MCF 10A (cell line): ENCODE results near the gene SF3B2. TPM values are rescaled to one million over a fixed set of nuclear protein-coding genes. Genes with fewer than 3 reads are reported as not detected.

Experiments used
- BruUV-seq: library from RNA; stranded (reverse); fragments of 400-500 nt; replicated peaks from 2 replicates; lab custom pipeline; 2021; lab: Mats Ljungman, UMichigan
- CTCF ChIA-PET: fragments of 300-600 bp; sonication (Branson Sonifier 250); formaldehyde crosslinking; extraction: SDS; loops from one replicate; lab custom pipeline; 2021; ENCODE audit warnings: antibody characterized with exemption, inconsistent platforms; lab: Yijun Ruan, JAX
- POLR2A ChIA-PET: fragments of 300-600, 350-650 bp; sonication (Branson Sonifier 250); formaldehyde crosslinking; extraction: SDS; loops from one replicate; lab custom pipeline; 2020; ENCODE audit warnings: antibody characterized with exemption, inconsistent platforms; lab: Yijun Ruan, JAX
- DNase-seq: peaks from one replicate; pipeline ENCODE4 v3.0.0-alpha.2; 2018; ENCODE audit not compliant: unreplicated experiment
- H3K27ac Mint-ChIP-seq: one replicate; pipeline ENCODE4 v1.8.0; 2022; ENCODE audit warnings: mild to moderate bottlenecking, low read depth, mixed read lengths; ENCODE audit not compliant: unreplicated experiment
- H3K27me3 Mint-ChIP-seq: one replicate; pipeline ENCODE4 v1.8.0; 2022; ENCODE audit warnings: mixed read lengths; ENCODE audit not compliant: insufficient read depth, unreplicated experiment
- H3K36me3 Mint-ChIP-seq: one replicate; pipeline ENCODE4 v1.8.0; 2022; ENCODE audit warnings: mild to moderate bottlenecking, moderate library complexity, mixed read lengths; ENCODE audit not compliant: insufficient read depth, unreplicated experiment
- H3K4me1 Mint-ChIP-seq: one replicate; pipeline ENCODE4 v1.8.0; 2022; ENCODE audit warnings: mixed read lengths; ENCODE audit not compliant: insufficient read depth, unreplicated experiment
- H3K4me3 Mint-ChIP-seq: one replicate; pipeline ENCODE4 v1.8.0; 2022; ENCODE audit warnings: mild to moderate bottlenecking, moderate library complexity, mixed read lengths; ENCODE audit not compliant: unreplicated experiment
- H3K9me3 Mint-ChIP-seq: one replicate; pipeline ENCODE4 v1.8.0; 2022; ENCODE audit warnings: mixed read lengths; ENCODE audit not compliant: unreplicated experiment
- CTCF ChIP-seq: fragments of 200-600 bp; IDR thresholded peaks from one replicate; pipeline ENCODE4 v1.8.0; 2022; ENCODE audit warnings: antibody characterized with exemption, mild to moderate bottlenecking; ENCODE audit not compliant: unreplicated experiment
- intact Hi-C: fragments of 100-400 bp; cut with micrococcal nuclease; formaldehyde crosslinking; loops from 2 replicates; pipeline ENCODE4 v1.14.1; 2022
- total RNA-seq: library from RNA; stranded (reverse); gene quantifications from 2 replicates; pipeline ENCODE4 v1.2.3, GENCODE V29; 2022

SF3B2 gene
- total RNA-seq, 1 experiment from 2014 or later, result 241 TPM

DNA sequence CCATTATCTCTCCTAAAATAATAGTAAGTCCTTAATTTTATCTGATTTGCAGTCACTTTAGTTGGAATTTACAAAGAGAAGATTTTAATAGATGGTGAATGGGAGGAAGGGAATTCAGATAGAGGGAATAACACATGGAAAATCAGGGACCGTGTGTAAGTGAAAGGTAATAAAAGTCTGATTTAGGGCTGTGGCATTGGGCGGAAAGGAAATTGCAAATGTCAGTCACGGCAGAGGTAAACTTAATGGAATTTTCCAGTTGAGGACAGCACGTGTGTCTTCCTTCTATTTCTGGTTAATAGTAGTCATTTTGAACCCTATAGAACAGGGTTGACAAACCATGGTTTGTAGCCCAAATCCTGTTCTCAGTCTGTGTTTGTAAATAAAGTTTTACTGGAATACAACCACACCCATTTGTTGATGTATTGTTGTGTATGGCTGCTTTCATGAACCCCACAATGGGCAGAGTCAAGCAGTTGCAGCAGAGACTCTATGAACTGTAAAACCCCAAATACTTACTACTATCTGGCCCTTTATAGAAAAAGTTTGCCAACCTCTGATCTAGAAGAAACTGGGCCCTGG, 52.0 kb downstream of the SF3B2 start:
- intact Hi-C loops, result no loop called here
- ChIA-PET CTCF (no interaction called here), POLR2A (no interaction called here)
- no TSS peak for BruUV-seq
- no peak overlapping the region for H3K4me3 Mint-ChIP-seq
- H3K36me3 Mint-ChIP-seq, result no peaks in the 10 kb centered on the region
- no peaks in the 10 kb centered on the region for H3K9me3 Mint-ChIP-seq
- no peak for TF ChIP-seq CTCF
- no peaks in the 10 kb centered on the region for H3K27me3 Mint-ChIP-seq
- peaks cover 7% of the 10 kb centered on the region for H3K4me1 Mint-ChIP-seq
- DNase-seq, result no peak
- H3K27ac Mint-ChIP-seq, result no peak overlapping the region

DNA sequence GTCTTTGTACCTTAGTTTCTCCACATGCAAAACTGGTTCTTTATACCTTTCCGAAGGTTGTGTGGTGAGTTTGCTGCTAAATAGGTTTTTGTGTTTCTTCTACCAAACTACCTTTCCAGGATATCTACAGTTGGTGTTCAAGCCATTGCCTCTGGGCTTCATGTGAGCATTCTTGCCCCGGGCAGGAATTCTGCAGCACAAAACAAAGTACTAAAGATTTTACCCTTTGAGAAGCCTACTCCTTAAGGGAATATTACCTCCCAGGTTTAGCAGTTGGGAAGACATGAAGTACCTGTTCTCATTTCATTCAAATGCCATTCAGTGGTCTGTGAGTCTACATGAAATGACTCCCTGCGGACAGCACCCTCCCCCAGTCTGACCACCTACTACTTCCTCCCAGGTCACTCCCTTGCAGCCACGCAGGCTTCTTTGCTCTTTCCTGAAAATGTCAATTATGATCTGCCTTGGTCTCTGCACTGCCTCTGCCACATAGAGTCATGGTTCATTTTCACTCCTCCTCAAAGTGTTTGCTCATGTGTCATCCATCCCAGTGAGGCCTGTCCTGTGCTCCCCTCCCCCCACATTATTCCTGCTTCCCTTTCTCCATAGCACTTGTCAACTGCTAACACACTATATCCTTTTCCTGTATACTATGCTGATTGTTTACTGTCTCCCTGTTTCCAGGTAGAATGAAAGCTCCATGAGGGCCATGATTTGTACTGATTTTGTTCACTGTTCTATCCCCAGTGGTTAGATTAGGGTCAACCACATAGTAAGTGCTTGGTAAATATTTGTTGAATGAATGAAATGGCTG, 54.8 kb downstream of the SF3B2 start:
- Mint-ChIP-seq H3K27ac (no peak overlapping the region), H3K4me3 (no peak overlapping the region), H3K4me1 (peaks cover 24% of the 10 kb centered on the region), H3K9me3 (no peaks in the 10 kb centered on the region), H3K36me3 (no peaks in the 10 kb centered on the region), H3K27me3 (no peaks in the 10 kb centered on the region)
- POLR2A ChIA-PET, result interaction anchor here (1.0 kb wide), 1 partner anchor 35 kb away, joined by 3 read pairs; no protein-coding TSS in a partner anchor
- CTCF ChIA-PET, result interaction anchor here (1.8 kb wide), 1 partner anchor 38 kb away, joined by 5 read pairs; no protein-coding TSS in a partner anchor
- no TSS peak for BruUV-seq
- DNase-seq, result no peak
- intact Hi-C loops, result no loop called here
- TF ChIP-seq CTCF, result no peak

- DNase-seq, result no peak
- H3K27me3 Mint-ChIP-seq, result no peaks in the 10 kb centered on the region
- H3K27ac Mint-ChIP-seq, result no peak overlapping the region
- no TSS peak for BruUV-seq
- TF ChIP-seq CTCF, result no peak
- H3K4me3 Mint-ChIP-seq, result no peak overlapping the region
- intact Hi-C loops, result no loop called here
- CTCF ChIA-PET, result interaction anchor here (1.8 kb wide), 1 partner anchor 39 kb away, joined by 5 read pairs; no protein-coding TSS in a partner anchor
- H3K9me3 Mint-ChIP-seq, result no peaks in the 10 kb centered on the region
- POLR2A ChIA-PET, result interaction anchor here (1.0 kb wide), 1 partner anchor 36 kb away, joined by 3 read pairs; no protein-coding TSS in a partner anchor
- H3K4me1 Mint-ChIP-seq, result peaks cover 33% of the 10 kb centered on the region
- H3K36me3 Mint-ChIP-seq, result no peaks in the 10 kb centered on the region
Observed at GRCh38 chr11:66107600-66108510, 55.7 kb downstream of the SF3B2 start.
